ENCODE data around the gene PGBD5. TPM values are rescaled to one million over a fixed set of nuclear protein-coding genes. Genes with fewer than 3 reads are reported as not detected.

Gene PGBD5
- total and polyA plus RNA-seq, 5 donors from 2014 or later, result not detected

GRCh38 chr1:230371923-230372703, 54.0 kb downstream of the PGBD5 start:
- Histone ChIP-seq H3K36me3 (ENCODE audit: control insufficient read depth, insufficient read depth, low read length) (no peaks in the 10 kb centered on the region), H3K4me3 (ENCODE audit: low read depth, low read length) (no peak overlapping the region), H3K27ac (ENCODE audit: insufficient read depth, low read length, poor library complexity, severe bottlenecking) (no peak overlapping the region), H3K4me1 (ENCODE audit: control insufficient read depth, insufficient read depth, low read length, poor library complexity, severe bottlenecking) (no peaks in the 10 kb centered on the region), H3K9me3 (ENCODE audit: control insufficient read depth in 2 of 2, low read length in 2 of 2) (no peaks in the 10 kb centered on the region), H3K27me3 (ENCODE audit: control insufficient read depth, insufficient read depth, low read length) (no peaks in the 10 kb centered on the region)
- Mint-ChIP-seq H3K27ac (no peak overlapping the region), H3K9me3 (peaks cover 0 to 3% (median 0%) of the 10 kb centered on the region in 7 donors), H3K4me1 (no peaks in the 10 kb centered on the region), H3K4me3 (no peak overlapping the region), H3K27me3 (peaks cover 4% of the 10 kb centered on the region), H3K36me3 (no peaks in the 10 kb centered on the region)
- no peak for ATAC-seq (ENCODE audit: low read depth in 2 of 2)
- DNase-seq, result no peak

GRCh38 chr1:230370109-230370508, 56.0 kb downstream of the PGBD5 start:
- Mint-ChIP-seq H3K4me3 (no peak overlapping the region), H3K4me1 (no peaks in the 10 kb centered on the region), H3K27me3 (peaks cover 4% of the 10 kb centered on the region), H3K27ac (no peak overlapping the region), H3K9me3 (peaks cover 0 to 2% (median 0%) of the 10 kb centered on the region in 7 donors), H3K36me3 (no peaks in the 10 kb centered on the region)
- no peak for ATAC-seq (ENCODE audit: low read depth in 2 of 2)
- Histone ChIP-seq H3K4me1 (ENCODE audit: control insufficient read depth, insufficient read depth, low read length, poor library complexity, severe bottlenecking) (no peaks in the 10 kb centered on the region), H3K27me3 (ENCODE audit: control insufficient read depth, insufficient read depth, low read length) (no peaks in the 10 kb centered on the region), H3K36me3 (ENCODE audit: control insufficient read depth, insufficient read depth, low read length) (no peaks in the 10 kb centered on the region), H3K4me3 (ENCODE audit: low read depth, low read length) (no peak overlapping the region), H3K9me3 (ENCODE audit: control insufficient read depth in 2 of 2, low read length in 2 of 2) (no peaks in the 10 kb centered on the region), H3K27ac (ENCODE audit: insufficient read depth, low read length, poor library complexity, severe bottlenecking) (no peak overlapping the region)
- DNase-seq, result no peak

GRCh38 chr1:230368871-230369270, 57.3 kb downstream of the PGBD5 start:
- no peak overlapping the region for H3K27ac ChIP-seq (ENCODE audit: insufficient read depth, low read length, poor library complexity, severe bottlenecking)
- no peaks in the 10 kb centered on the region for H3K36me3 ChIP-seq (ENCODE audit: control insufficient read depth, insufficient read depth, low read length)
- H3K9me3 Mint-ChIP-seq, result peaks cover 0 to 2% (median 0%) of the 10 kb centered on the region in 7 donors
- H3K36me3 Mint-ChIP-seq, result no peaks in the 10 kb centered on the region
- no peaks in the 10 kb centered on the region for H3K4me1 Mint-ChIP-seq
- ATAC-seq (ENCODE audit: low read depth in 2 of 2) (no peak), DNase-seq (no peak)
- H3K4me1 ChIP-seq (ENCODE audit: control insufficient read depth, insufficient read depth, low read length, poor library complexity, severe bottlenecking), result no peaks in the 10 kb centered on the region
- H3K4me3 ChIP-seq (ENCODE audit: low read depth, low read length), result no peak overlapping the region
- no peaks in the 10 kb centered on the region for H3K27me3 ChIP-seq (ENCODE audit: control insufficient read depth, insufficient read depth, low read length)
- no peak overlapping the region for H3K4me3 Mint-ChIP-seq
- no peak overlapping the region for H3K27ac Mint-ChIP-seq
- H3K9me3 ChIP-seq (ENCODE audit: control insufficient read depth in 2 of 2, low read length in 2 of 2), result no peaks in the 10 kb centered on the region
- H3K27me3 Mint-ChIP-seq, result peaks cover 4% of the 10 kb centered on the region

GRCh38 chr1:230368363-230368762, 57.8 kb downstream of the PGBD5 start:
- H3K27ac Mint-ChIP-seq, result no peak overlapping the region
- peaks cover 4% of the 10 kb centered on the region for H3K27me3 Mint-ChIP-seq
- no peaks in the 10 kb centered on the region for H3K27me3 ChIP-seq (ENCODE audit: control insufficient read depth, insufficient read depth, low read length)
- peaks cover 0 to 2% (median 0%) of the 10 kb centered on the region in 7 donors for H3K9me3 Mint-ChIP-seq
- H3K36me3 ChIP-seq (ENCODE audit: control insufficient read depth, insufficient read depth, low read length), result no peaks in the 10 kb centered on the region
- H3K36me3 Mint-ChIP-seq, result no peaks in the 10 kb centered on the region
- H3K4me3 Mint-ChIP-seq, result no peak overlapping the region
- H3K4me1 ChIP-seq (ENCODE audit: control insufficient read depth, insufficient read depth, low read length, poor library complexity, severe bottlenecking), result no peaks in the 10 kb centered on the region
- no peaks in the 10 kb centered on the region for H3K4me1 Mint-ChIP-seq
- no peaks in the 10 kb centered on the region for H3K9me3 ChIP-seq (ENCODE audit: control insufficient read depth in 2 of 2, low read length in 2 of 2)
- no peak overlapping the region for H3K27ac ChIP-seq (ENCODE audit: insufficient read depth, low read length, poor library complexity, severe bottlenecking)
- no peak for DNase-seq
- H3K4me3 ChIP-seq (ENCODE audit: low read depth, low read length), result no peak overlapping the region
- no peak for ATAC-seq (ENCODE audit: low read depth in 2 of 2)

- Mint-ChIP-seq H3K27me3 (peaks cover 4% of the 10 kb centered on the region), H3K4me3 (no peak overlapping the region), H3K9me3 (peaks cover 0 to 2% (median 0%) of the 10 kb centered on the region in 7 donors), H3K4me1 (no peaks in the 10 kb centered on the region), H3K36me3 (no peaks in the 10 kb centered on the region), H3K27ac (no peak overlapping the region)
- no peak overlapping the region for H3K27ac ChIP-seq (ENCODE audit: insufficient read depth, low read length, poor library complexity, severe bottlenecking)
- DNase-seq (no peak), ATAC-seq (ENCODE audit: low read depth in 2 of 2) (no peak)
- H3K36me3 ChIP-seq (ENCODE audit: control insufficient read depth, insufficient read depth, low read length), result no peaks in the 10 kb centered on the region
- no peak overlapping the region for H3K4me3 ChIP-seq (ENCODE audit: low read depth, low read length)
- H3K9me3 ChIP-seq (ENCODE audit: control insufficient read depth in 2 of 2, low read length in 2 of 2), result no peaks in the 10 kb centered on the region
- H3K4me1 ChIP-seq (ENCODE audit: control insufficient read depth, insufficient read depth, low read length, poor library complexity, severe bottlenecking), result no peaks in the 10 kb centered on the region
- H3K27me3 ChIP-seq (ENCODE audit: control insufficient read depth, insufficient read depth, low read length), result no peaks in the 10 kb centered on the region
Observed at GRCh38 chr1:230366504-230366915, 59.6 kb downstream of the PGBD5 start.

GRCh38 chr1:230365723-230366307, 60.3 kb downstream of the PGBD5 start:
- Mint-ChIP-seq H3K27ac (no peak overlapping the region), H3K9me3 (peaks cover 0 to 2% (median 0%) of the 10 kb centered on the region in 7 donors), H3K4me3 (no peak overlapping the region), H3K4me1 (no peaks in the 10 kb centered on the region), H3K36me3 (no peaks in the 10 kb centered on the region), H3K27me3 (peaks cover 4% of the 10 kb centered on the region)
- Histone ChIP-seq H3K4me1 (ENCODE audit: control insufficient read depth, insufficient read depth, low read length, poor library complexity, severe bottlenecking) (no peaks in the 10 kb centered on the region), H3K27ac (ENCODE audit: insufficient read depth, low read length, poor library complexity, severe bottlenecking) (no peak overlapping the region), H3K27me3 (ENCODE audit: control insufficient read depth, insufficient read depth, low read length) (no peaks in the 10 kb centered on the region), H3K36me3 (ENCODE audit: control insufficient read depth, insufficient read depth, low read length) (no peaks in the 10 kb centered on the region), H3K4me3 (ENCODE audit: low read depth, low read length) (no peak overlapping the region), H3K9me3 (ENCODE audit: control insufficient read depth in 2 of 2, low read length in 2 of 2) (no peaks in the 10 kb centered on the region)
- no peak for DNase-seq
- ATAC-seq (ENCODE audit: low read depth in 2 of 2), result no peak

GRCh38 chr1:230362949-230363348, 63.2 kb downstream of the PGBD5 start:
- no peaks in the 10 kb centered on the region for H3K9me3 Mint-ChIP-seq
- DNase-seq (no peak), ATAC-seq (ENCODE audit: low read depth in 2 of 2) (no peak)
- no peaks in the 10 kb centered on the region for H3K27me3 ChIP-seq (ENCODE audit: control insufficient read depth, insufficient read depth, low read length)
- H3K9me3 ChIP-seq (ENCODE audit: control insufficient read depth in 2 of 2, low read length in 2 of 2), result no peaks in the 10 kb centered on the region
- H3K36me3 ChIP-seq (ENCODE audit: control insufficient read depth, insufficient read depth, low read length), result no peaks in the 10 kb centered on the region
- no peak overlapping the region for H3K4me3 ChIP-seq (ENCODE audit: low read depth, low read length)
- H3K27ac ChIP-seq (ENCODE audit: insufficient read depth, low read length, poor library complexity, severe bottlenecking), result no peak overlapping the region
- H3K27ac Mint-ChIP-seq, result no peak overlapping the region
- no peak overlapping the region for H3K4me3 Mint-ChIP-seq
- H3K4me1 Mint-ChIP-seq, result no peaks in the 10 kb centered on the region
- H3K36me3 Mint-ChIP-seq, result no peaks in the 10 kb centered on the region
- H3K4me1 ChIP-seq (ENCODE audit: control insufficient read depth, insufficient read depth, low read length, poor library complexity, severe bottlenecking), result no peaks in the 10 kb centered on the region
- H3K27me3 Mint-ChIP-seq, result no peaks in the 10 kb centered on the region

- ATAC-seq (ENCODE audit: low read depth in 2 of 2), result no peak
- Histone ChIP-seq H3K27me3 (ENCODE audit: control insufficient read depth, insufficient read depth, low read length) (no peaks in the 10 kb centered on the region), H3K9me3 (ENCODE audit: control insufficient read depth in 2 of 2, low read length in 2 of 2) (no peaks in the 10 kb centered on the region), H3K4me3 (ENCODE audit: low read depth, low read length) (no peak overlapping the region), H3K4me1 (ENCODE audit: control insufficient read depth, insufficient read depth, low read length, poor library complexity, severe bottlenecking) (no peaks in the 10 kb centered on the region), H3K36me3 (ENCODE audit: control insufficient read depth, insufficient read depth, low read length) (no peaks in the 10 kb centered on the region), H3K27ac (ENCODE audit: insufficient read depth, low read length, poor library complexity, severe bottlenecking) (no peak overlapping the region)
- Mint-ChIP-seq H3K27ac (no peak overlapping the region), H3K27me3 (no peaks in the 10 kb centered on the region), H3K4me3 (no peak overlapping the region), H3K36me3 (no peaks in the 10 kb centered on the region), H3K4me1 (no peaks in the 10 kb centered on the region), H3K9me3 (no peaks in the 10 kb centered on the region)
- no peak for DNase-seq
Observed at GRCh38 chr1:230361941-230362340, 64.2 kb downstream of the PGBD5 start.
